ENCODE data around the gene JMJD4.
"Not testable (repeated sequence)": the region's sequence is repeated elsewhere in the genome, so short reads cannot be mapped to it uniquely, and the experiment has no call there.

JMJD4 gene

DNA sequence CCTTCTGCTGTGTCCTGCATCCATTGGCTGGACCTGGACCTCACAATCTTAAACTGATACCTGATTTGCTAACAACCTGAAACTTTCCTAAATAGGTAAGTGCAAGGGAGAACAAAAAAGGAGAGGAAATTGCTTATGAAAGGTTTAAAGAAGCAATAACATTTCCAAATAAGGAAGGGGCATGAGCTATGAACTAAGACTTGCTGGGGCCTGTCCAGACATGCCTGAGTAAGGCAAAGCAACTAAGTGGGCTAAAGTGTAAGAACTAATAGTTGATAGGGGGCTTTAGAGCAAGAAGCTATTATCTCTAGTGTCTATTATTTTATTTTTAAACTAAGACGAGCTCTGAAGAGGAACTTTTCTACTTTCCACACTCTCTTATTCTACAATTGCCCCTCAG lies 11.6 kb downstream of the JMJD4 start:
- TF ChIP-seq, protein P1, sequence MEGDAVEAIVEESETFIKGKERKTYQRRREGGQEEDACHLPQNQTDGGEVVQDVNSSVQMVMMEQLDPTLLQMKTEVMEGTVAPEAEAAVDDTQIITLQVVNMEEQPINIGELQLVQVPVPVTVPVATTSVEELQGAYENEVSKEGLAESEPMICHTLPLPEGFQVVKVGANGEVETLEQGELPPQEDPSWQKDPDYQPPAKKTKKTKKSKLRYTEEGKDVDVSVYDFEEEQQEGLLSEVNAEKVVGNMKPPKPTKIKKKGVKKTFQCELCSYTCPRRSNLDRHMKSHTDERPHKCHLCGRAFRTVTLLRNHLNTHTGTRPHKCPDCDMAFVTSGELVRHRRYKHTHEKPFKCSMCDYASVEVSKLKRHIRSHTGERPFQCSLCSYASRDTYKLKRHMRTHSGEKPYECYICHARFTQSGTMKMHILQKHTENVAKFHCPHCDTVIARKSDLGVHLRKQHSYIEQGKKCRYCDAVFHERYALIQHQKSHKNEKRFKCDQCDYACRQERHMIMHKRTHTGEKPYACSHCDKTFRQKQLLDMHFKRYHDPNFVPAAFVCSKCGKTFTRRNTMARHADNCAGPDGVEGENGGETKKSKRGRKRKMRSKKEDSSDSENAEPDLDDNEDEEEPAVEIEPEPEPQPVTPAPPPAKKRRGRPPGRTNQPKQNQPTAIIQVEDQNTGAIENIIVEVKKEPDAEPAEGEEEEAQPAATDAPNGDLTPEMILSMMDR (IDR thresholded peaks at IDR 0.05; ENCODE audit: extremely low read depth, insufficient read depth, missing control alignments), result no peak
- DNase-seq (ENCODE audit: low spot score), result no peak
- in situ Hi-C loops (cut with MboI; ENCODE audit: low pct_unique_long_range_greater_than_20kb, low sequenced_read_pairs, unreplicated experiment), result no loop called here

- DNase-seq (ENCODE audit: low spot score), result no peak
- TF ChIP-seq, protein P1 (IDR thresholded peaks at IDR 0.05; ENCODE audit: extremely low read depth, insufficient read depth, missing control alignments), result no peak
- in situ Hi-C loops (cut with MboI; ENCODE audit: low pct_unique_long_range_greater_than_20kb, low sequenced_read_pairs, unreplicated experiment), result no loop called here
Measured at GRCh38 chr1:227718932-227719331, 16.2 kb downstream of the JMJD4 start.

GRCh38 chr1:227712648-227713047 lies 22.5 kb downstream of the JMJD4 start:
- TF ChIP-seq, protein P1 (IDR thresholded peaks at IDR 0.05; ENCODE audit: extremely low read depth, insufficient read depth, missing control alignments), result no peak
- DNase-seq (ENCODE audit: low spot score), result peak; percentile 57
- in situ Hi-C loops (cut with MboI; ENCODE audit: low pct_unique_long_range_greater_than_20kb, low sequenced_read_pairs, unreplicated experiment), result no loop called here

DNA sequence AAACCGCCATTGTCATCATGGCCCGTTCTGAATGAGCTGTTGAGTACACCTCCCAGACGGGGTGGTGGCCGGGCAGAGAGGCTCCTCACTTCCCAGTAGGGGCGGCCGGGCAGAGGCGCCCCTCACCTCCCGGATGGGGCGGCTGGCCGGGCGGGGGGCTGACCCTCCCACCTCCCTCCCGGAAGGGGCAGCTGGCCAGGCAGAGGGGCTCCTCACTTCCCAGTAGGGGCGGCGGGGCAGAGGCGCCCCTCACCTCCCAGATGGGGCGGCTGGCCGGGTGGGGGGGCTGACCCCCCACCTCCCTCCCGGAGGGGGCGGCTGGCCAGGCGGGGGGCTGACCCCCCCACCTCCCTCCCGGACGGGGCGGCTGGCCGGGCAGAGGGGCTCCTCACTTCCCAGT lies 24.6 kb downstream of the JMJD4 start:
- DNase-seq (ENCODE audit: low spot score); in situ Hi-C loops (cut with MboI; ENCODE audit: low pct_unique_long_range_greater_than_20kb, low sequenced_read_pairs, unreplicated experiment): not testable (repeated sequence)

DNA sequence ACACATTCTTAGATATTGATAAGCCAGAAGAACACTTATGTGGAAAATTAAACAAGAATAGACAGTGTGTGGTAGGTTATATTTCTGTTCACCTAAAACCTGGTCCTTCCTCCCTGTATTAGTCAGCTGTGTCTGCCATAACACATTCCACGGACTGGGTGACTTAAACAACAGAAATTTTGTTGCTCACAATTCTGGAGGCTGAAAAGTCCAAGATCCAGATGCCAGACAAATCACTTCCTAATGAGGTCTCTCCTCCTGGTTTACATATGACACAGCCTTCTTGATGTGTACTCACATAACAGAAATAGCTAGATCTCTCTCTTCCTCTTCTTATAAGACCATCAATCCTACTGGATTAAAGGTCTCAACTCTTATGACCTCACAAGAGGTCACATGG lies 25.7 kb downstream of the JMJD4 start:
- in situ Hi-C loops (cut with MboI; ENCODE audit: low pct_unique_long_range_greater_than_20kb, low sequenced_read_pairs, unreplicated experiment), result no loop called here
- DNase-seq (ENCODE audit: low spot score), result no peak
- TF ChIP-seq, protein P1 (IDR thresholded peaks at IDR 0.05; ENCODE audit: extremely low read depth, insufficient read depth, missing control alignments), result no peak

DNA sequence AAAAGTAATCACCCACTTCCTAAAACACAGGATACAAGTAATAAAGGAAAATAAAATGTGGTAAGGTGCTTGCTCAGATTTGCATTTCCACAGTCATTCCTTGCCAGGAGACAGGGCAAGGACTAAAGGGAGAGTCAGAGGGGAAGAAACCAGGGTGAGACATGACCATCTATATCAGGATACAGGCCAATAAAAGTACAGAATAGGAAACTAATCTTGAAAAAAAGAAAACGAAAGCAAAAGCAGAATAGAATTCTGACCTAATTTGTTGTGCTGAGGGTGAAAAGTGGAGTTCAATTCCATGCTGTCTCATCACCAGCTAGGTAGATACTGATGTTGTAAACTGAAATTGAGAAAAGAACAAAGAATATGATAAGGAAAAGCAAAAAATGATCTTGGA lies 27.3 kb downstream of the JMJD4 start:
- no peak for DNase-seq (ENCODE audit: low spot score)

GRCh38 chr1:227701631-227702030 lies 33.5 kb downstream of the JMJD4 start:
- in situ Hi-C loops (cut with MboI; ENCODE audit: low pct_unique_long_range_greater_than_20kb, low sequenced_read_pairs, unreplicated experiment); DNase-seq (ENCODE audit: low spot score): not testable (repeated sequence)

More for the DNA sequence above, 27.3 kb downstream of the JMJD4 start:
- in situ Hi-C loops (cut with MboI; ENCODE audit: low pct_unique_long_range_greater_than_20kb, low sequenced_read_pairs, unreplicated experiment), result no loop called here
- TF ChIP-seq, protein P1 (IDR thresholded peaks at IDR 0.05; ENCODE audit: extremely low read depth, insufficient read depth, missing control alignments), result no peak

DNA sequence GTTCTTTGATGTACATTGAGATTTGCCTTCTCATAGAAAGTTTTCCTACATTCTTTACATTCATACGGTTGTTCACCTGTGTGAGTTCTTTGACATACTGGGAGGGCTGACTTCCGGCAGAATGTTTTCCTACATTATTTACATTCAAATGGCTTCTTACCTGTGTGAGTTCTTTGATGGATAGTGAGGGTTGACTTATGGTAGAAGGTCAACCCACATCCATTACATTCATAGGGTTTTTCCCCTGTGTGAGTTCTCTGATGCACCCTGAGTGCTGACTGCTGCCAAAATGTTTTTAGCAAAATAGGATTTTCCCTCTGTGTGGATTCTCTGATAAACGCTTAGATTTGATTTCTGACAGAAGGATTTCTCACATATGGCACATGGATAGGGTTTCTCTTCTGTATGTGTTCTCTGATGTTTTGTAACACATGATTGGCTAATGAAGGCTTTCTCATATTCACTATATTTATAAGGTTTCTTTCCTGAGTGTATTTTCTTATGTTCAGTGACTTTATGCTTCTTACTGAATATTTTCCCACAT lies 37.7 kb downstream of the JMJD4 start:
- TF ChIP-seq, protein P1 (IDR thresholded peaks at IDR 0.05; ENCODE audit: extremely low read depth, insufficient read depth, missing control alignments), result no peak
- DNase-seq (ENCODE audit: low spot score), result no peak
- in situ Hi-C loops (cut with MboI; ENCODE audit: low pct_unique_long_range_greater_than_20kb, low sequenced_read_pairs, unreplicated experiment), result no loop called here

All from GM13977 (cell line).